ENCODE data around the gene RGMA. TPM values are rescaled to one million over a fixed set of nuclear protein-coding genes. Genes with fewer than 3 reads are reported as not detected.
"Not testable (repeated sequence)": the region's sequence is repeated elsewhere in the genome, so short reads cannot be mapped to it uniquely, and the experiment has no call there.

The RGMA gene
- total RNA-seq, 2 experiments from 2014 or later: not detected

DNA sequence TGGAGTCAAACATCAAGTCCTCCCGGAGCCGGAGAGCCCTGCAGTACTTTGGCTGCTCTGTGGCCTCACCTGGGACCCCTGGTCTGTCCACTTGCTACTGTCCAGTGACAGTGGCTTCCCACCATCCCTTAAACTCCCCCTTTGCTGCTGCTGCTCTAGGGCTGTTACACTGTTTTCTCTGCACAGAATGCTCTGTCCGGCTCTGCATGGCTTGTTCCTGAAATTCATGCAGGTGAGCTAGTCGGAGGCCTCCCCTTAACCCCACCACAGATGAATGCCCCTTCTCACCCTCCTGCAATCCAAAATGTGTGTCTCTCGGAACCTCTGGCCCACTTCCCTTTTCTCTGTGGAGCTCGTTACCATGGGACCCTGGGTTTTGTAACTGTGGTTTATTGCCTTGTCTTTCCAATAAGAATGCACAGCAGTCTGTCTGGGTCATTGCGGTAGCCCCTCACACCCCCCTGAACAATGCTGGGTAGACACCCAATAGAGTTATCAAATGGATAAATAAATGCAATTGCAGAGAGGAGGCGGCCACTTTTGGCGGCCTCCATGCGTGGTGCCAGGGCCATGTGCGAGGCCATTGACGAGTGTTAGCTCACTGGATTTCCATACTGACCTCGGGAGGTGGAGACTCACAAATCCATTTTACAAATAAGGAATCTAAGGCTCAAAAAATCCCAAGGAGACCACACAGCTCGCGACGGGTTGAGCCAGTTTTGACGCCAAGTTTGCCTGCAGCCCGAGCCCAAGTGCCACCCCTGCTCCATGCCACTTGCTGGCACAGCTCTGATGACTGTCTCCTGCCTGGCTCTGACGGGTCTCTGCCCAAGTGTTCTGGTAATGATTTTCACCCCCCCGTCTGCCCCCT, 48.5 kb downstream of the RGMA start:
- H3K9me2 ChIP-seq (ENCODE audit: insufficient read depth, low read length): no peaks in the 10 kb centered on the region
- no peaks in the 10 kb centered on the region for H3K79me2 ChIP-seq (ENCODE audit: insufficient read depth, low read depth, low read length)
- H3K4me3 ChIP-seq (ENCODE audit: low read depth, low read length, poor library complexity, severe bottlenecking): no peak overlapping the region
- H3K36me3 ChIP-seq (ENCODE audit: insufficient read depth, low read length): no peaks in the 10 kb centered on the region
- TF ChIP-seq CTCF (conservative IDR thresholded peaks at IDR 0.05; ENCODE audit: low read length) (no peak), EZH2phosphoT487 (IDR thresholded peaks at IDR 0.05; ENCODE audit: borderline replicate concordance, low read depth, low read length) (no peak)
- intact Hi-C loops (cut with micrococcal nuclease; ENCODE audit: unreplicated experiment): no loop called here
- H3K27ac ChIP-seq (ENCODE audit: low read depth, low read length, poor library complexity, severe bottlenecking): no peak overlapping the region
- POLR2A ChIA-PET: no interaction called here
- no peaks in the 10 kb centered on the region for H3K9me3 ChIP-seq (ENCODE audit: low read length)
- H2AFZ ChIP-seq (ENCODE audit: low read length): no peak overlapping the region
- BruUV-seq (replicated peaks): no TSS peak
- CTCF ChIA-PET (ENCODE audit: unreplicated experiment): no interaction called here
- no peak for DNase-seq (ENCODE audit: low spot score)
- H4K20me1 ChIP-seq (ENCODE audit: insufficient read depth, low read length): no peaks in the 10 kb centered on the region
- peaks cover 3% of the 10 kb centered on the region for H3K4me1 ChIP-seq (ENCODE audit: insufficient read depth, low read length, poor library complexity, severe bottlenecking)
- H3K4me2 ChIP-seq (ENCODE audit: low read length): no peak overlapping the region

DNA sequence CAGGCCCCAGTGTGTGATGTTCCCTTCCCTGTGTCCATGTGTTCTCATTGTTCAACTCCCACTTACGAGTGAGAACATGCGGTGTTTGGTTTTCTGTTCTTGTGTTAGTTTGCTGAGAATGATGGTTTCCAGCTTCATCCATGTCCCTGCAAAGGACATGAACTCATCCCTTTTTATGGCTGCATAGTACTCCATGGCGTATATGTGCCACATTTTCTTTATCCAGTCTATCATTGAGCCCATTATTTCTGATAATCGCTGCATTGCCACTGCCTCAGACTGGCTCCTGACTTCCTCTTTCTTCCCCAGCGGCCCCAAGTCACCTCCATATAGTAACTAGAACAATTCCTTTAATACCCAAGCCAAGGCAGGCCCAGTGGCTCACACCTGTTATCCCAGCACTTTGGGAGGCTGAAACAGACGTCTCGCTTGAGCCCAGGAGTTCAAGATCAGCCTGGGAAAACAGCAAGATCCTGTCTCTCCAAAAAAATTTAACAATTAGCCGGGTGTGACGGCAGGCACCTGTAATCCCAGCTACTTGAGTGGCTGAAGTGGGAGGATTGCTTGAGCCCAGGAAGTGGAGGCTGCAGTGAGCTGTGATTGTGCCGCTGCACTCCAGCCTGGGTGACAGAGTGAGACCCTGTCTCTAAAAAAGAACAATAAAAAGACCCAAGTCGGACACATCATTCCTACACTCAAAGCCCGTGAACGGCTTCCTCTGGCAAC, 49.3 kb downstream of the RGMA start:
- H3K9me2 ChIP-seq (ENCODE audit: insufficient read depth, low read length); H2AFZ ChIP-seq (ENCODE audit: low read length); POLR2A ChIA-PET; H3K79me2 ChIP-seq (ENCODE audit: insufficient read depth, low read depth, low read length); H3K4me1 ChIP-seq (ENCODE audit: insufficient read depth, low read length, poor library complexity, severe bottlenecking); H3K4me2 ChIP-seq (ENCODE audit: low read length); CTCF ChIA-PET (ENCODE audit: unreplicated experiment); H3K4me3 ChIP-seq (ENCODE audit: low read depth, low read length, poor library complexity, severe bottlenecking); intact Hi-C loops (cut with micrococcal nuclease; ENCODE audit: unreplicated experiment); H3K27ac ChIP-seq (ENCODE audit: low read depth, low read length, poor library complexity, severe bottlenecking); H3K36me3 ChIP-seq (ENCODE audit: insufficient read depth, low read length); H4K20me1 ChIP-seq (ENCODE audit: insufficient read depth, low read length); BruUV-seq (replicated peaks); DNase-seq (ENCODE audit: low spot score); H3K9me3 ChIP-seq (ENCODE audit: low read length): not testable (repeated sequence)

GRCh38 chr15:93037820-93038705, 50.9 kb downstream of the RGMA start:
- H3K4me2 ChIP-seq (ENCODE audit: low read length): no peak overlapping the region
- ChIA-PET POLR2A (no interaction called here), CTCF (ENCODE audit: unreplicated experiment) (interaction anchor here (0.6 kb wide), 1 partner anchor 242 kb away, joined by 3 read pairs; no protein-coding TSS in a partner anchor)
- H3K4me1 ChIP-seq (ENCODE audit: insufficient read depth, low read length, poor library complexity, severe bottlenecking): peaks cover 3% of the 10 kb centered on the region
- no peak for TF ChIP-seq EZH2phosphoT487 (IDR thresholded peaks at IDR 0.05; ENCODE audit: borderline replicate concordance, low read depth, low read length)
- no peak for TF ChIP-seq CTCF (conservative IDR thresholded peaks at IDR 0.05; ENCODE audit: low read length)
- intact Hi-C loops (cut with micrococcal nuclease; ENCODE audit: unreplicated experiment): no loop called here
- DNase-seq (ENCODE audit: low spot score): no peak
- no peak overlapping the region for H3K4me3 ChIP-seq (ENCODE audit: low read depth, low read length, poor library complexity, severe bottlenecking)
- no peaks in the 10 kb centered on the region for H3K79me2 ChIP-seq (ENCODE audit: insufficient read depth, low read depth, low read length)
- no peaks in the 10 kb centered on the region for H4K20me1 ChIP-seq (ENCODE audit: insufficient read depth, low read length)
- H3K9me2 ChIP-seq (ENCODE audit: insufficient read depth, low read length): no peaks in the 10 kb centered on the region
- no peaks in the 10 kb centered on the region for H3K36me3 ChIP-seq (ENCODE audit: insufficient read depth, low read length)
- H3K27ac ChIP-seq (ENCODE audit: low read depth, low read length, poor library complexity, severe bottlenecking): no peak overlapping the region
- no peaks in the 10 kb centered on the region for H3K9me3 ChIP-seq (ENCODE audit: low read length)
- BruUV-seq (replicated peaks): no TSS peak
- no peak overlapping the region for H2AFZ ChIP-seq (ENCODE audit: low read length)

Measured in OCI-LY7 (cell line).